ENCODE measurements around the gene SULT1E1.

GRCh38 chr4:69822198-69822597 is 37.7 kb downstream of the SULT1E1 start:
- TF ChIP-seq POLR2A (IDR thresholded peaks at IDR 0.05), result no peak
- TF ChIP-seq, protein P1, sequence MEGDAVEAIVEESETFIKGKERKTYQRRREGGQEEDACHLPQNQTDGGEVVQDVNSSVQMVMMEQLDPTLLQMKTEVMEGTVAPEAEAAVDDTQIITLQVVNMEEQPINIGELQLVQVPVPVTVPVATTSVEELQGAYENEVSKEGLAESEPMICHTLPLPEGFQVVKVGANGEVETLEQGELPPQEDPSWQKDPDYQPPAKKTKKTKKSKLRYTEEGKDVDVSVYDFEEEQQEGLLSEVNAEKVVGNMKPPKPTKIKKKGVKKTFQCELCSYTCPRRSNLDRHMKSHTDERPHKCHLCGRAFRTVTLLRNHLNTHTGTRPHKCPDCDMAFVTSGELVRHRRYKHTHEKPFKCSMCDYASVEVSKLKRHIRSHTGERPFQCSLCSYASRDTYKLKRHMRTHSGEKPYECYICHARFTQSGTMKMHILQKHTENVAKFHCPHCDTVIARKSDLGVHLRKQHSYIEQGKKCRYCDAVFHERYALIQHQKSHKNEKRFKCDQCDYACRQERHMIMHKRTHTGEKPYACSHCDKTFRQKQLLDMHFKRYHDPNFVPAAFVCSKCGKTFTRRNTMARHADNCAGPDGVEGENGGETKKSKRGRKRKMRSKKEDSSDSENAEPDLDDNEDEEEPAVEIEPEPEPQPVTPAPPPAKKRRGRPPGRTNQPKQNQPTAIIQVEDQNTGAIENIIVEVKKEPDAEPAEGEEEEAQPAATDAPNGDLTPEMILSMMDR (IDR thresholded peaks at IDR 0.05), result no peak
